Measurements from ENCODE around the gene AGPAT4. TPM values are rescaled to one million over a fixed set of nuclear protein-coding genes. Genes with fewer than 3 reads are reported as not detected.

AGPAT4 gene
- total RNA-seq, 2 experiments from 2014 or later = 0.95 to 1.3 TPM

GRCh38 chr6:161246725-161247124 is 27.1 kb downstream of the AGPAT4 start:
- no peaks in the 10 kb centered on the region for H3K9me2 ChIP-seq (ENCODE audit: insufficient read depth, low read length)
- no peak for DNase-seq (ENCODE audit: low spot score)
- intact Hi-C loops (cut with micrococcal nuclease; ENCODE audit: unreplicated experiment) = no loop called here
- H2AFZ ChIP-seq (ENCODE audit: low read length) = no peak overlapping the region
- no peak overlapping the region for H3K4me3 ChIP-seq (ENCODE audit: low read depth, low read length, poor library complexity, severe bottlenecking)
- H3K9me3 ChIP-seq (ENCODE audit: low read length) = no peaks in the 10 kb centered on the region
- ChIA-PET CTCF (ENCODE audit: unreplicated experiment) (no interaction called here), POLR2A (interaction anchor here (0.6 kb wide), 1 partner anchor 11 kb away, joined by 3 read pairs; no protein-coding TSS in a partner anchor)
- no peaks in the 10 kb centered on the region for H3K36me3 ChIP-seq (ENCODE audit: insufficient read depth, low read length)
- no peaks in the 10 kb centered on the region for H3K79me2 ChIP-seq (ENCODE audit: insufficient read depth, low read depth, low read length)
- H3K27ac ChIP-seq (ENCODE audit: low read depth, low read length, poor library complexity, severe bottlenecking) = no peak overlapping the region
- TF ChIP-seq CTCF (conservative IDR thresholded peaks at IDR 0.05; ENCODE audit: low read length) (no peak), EZH2phosphoT487 (IDR thresholded peaks at IDR 0.05; ENCODE audit: borderline replicate concordance, low read depth, low read length) (no peak)
- H4K20me1 ChIP-seq (ENCODE audit: insufficient read depth, low read length) = no peaks in the 10 kb centered on the region
- BruUV-seq (replicated peaks) = no TSS peak
- no peaks in the 10 kb centered on the region for H3K4me1 ChIP-seq (ENCODE audit: insufficient read depth, low read length, poor library complexity, severe bottlenecking)
- H3K4me2 ChIP-seq (ENCODE audit: low read length) = no peak overlapping the region

GRCh38 chr6:161245363-161245762 is 28.5 kb downstream of the AGPAT4 start:
- intact Hi-C loops (cut with micrococcal nuclease; ENCODE audit: unreplicated experiment) = no loop called here
- ChIA-PET POLR2A (no interaction called here), CTCF (ENCODE audit: unreplicated experiment) (no interaction called here)
- Histone ChIP-seq H3K79me2 (ENCODE audit: insufficient read depth, low read depth, low read length) (no peaks in the 10 kb centered on the region), H3K36me3 (ENCODE audit: insufficient read depth, low read length) (no peaks in the 10 kb centered on the region), H3K9me2 (ENCODE audit: insufficient read depth, low read length) (no peaks in the 10 kb centered on the region), H3K4me3 (ENCODE audit: low read depth, low read length, poor library complexity, severe bottlenecking) (no peak overlapping the region), H4K20me1 (ENCODE audit: insufficient read depth, low read length) (no peaks in the 10 kb centered on the region), H3K27ac (ENCODE audit: low read depth, low read length, poor library complexity, severe bottlenecking) (no peak overlapping the region), H3K9me3 (ENCODE audit: low read length) (no peaks in the 10 kb centered on the region), H3K4me1 (ENCODE audit: insufficient read depth, low read length, poor library complexity, severe bottlenecking) (no peaks in the 10 kb centered on the region), H3K4me2 (ENCODE audit: low read length) (no peak overlapping the region), H2AFZ (ENCODE audit: low read length) (no peak overlapping the region)
- no peak for DNase-seq (ENCODE audit: low spot score)
- no TSS peak for BruUV-seq (replicated peaks)
- TF ChIP-seq CTCF (conservative IDR thresholded peaks at IDR 0.05; ENCODE audit: low read length) = no peak
- no peak for TF ChIP-seq EZH2phosphoT487 (IDR thresholded peaks at IDR 0.05; ENCODE audit: borderline replicate concordance, low read depth, low read length)

GRCh38 chr6:161244725-161245124 is 29.1 kb downstream of the AGPAT4 start:
- ChIA-PET POLR2A (interaction anchor here (0.7 kb wide), 1 partner anchor 51 kb away, joined by 3 read pairs; no protein-coding TSS in a partner anchor), CTCF (ENCODE audit: unreplicated experiment) (no interaction called here)
- H4K20me1 ChIP-seq (ENCODE audit: insufficient read depth, low read length) = no peaks in the 10 kb centered on the region
- H3K4me2 ChIP-seq (ENCODE audit: low read length) = no peak overlapping the region
- no peak overlapping the region for H2AFZ ChIP-seq (ENCODE audit: low read length)
- H3K9me2 ChIP-seq (ENCODE audit: insufficient read depth, low read length) = no peaks in the 10 kb centered on the region
- TF ChIP-seq EZH2phosphoT487 (IDR thresholded peaks at IDR 0.05; ENCODE audit: borderline replicate concordance, low read depth, low read length) (no peak), CTCF (conservative IDR thresholded peaks at IDR 0.05; ENCODE audit: low read length) (no peak)
- intact Hi-C loops (cut with micrococcal nuclease; ENCODE audit: unreplicated experiment) = no loop called here
- no peak overlapping the region for H3K4me3 ChIP-seq (ENCODE audit: low read depth, low read length, poor library complexity, severe bottlenecking)
- no TSS peak for BruUV-seq (replicated peaks)
- H3K79me2 ChIP-seq (ENCODE audit: insufficient read depth, low read depth, low read length) = no peaks in the 10 kb centered on the region
- H3K27ac ChIP-seq (ENCODE audit: low read depth, low read length, poor library complexity, severe bottlenecking) = no peak overlapping the region
- no peaks in the 10 kb centered on the region for H3K36me3 ChIP-seq (ENCODE audit: insufficient read depth, low read length)
- H3K4me1 ChIP-seq (ENCODE audit: insufficient read depth, low read length, poor library complexity, severe bottlenecking) = no peaks in the 10 kb centered on the region
- DNase-seq (ENCODE audit: low spot score) = no peak
- no peaks in the 10 kb centered on the region for H3K9me3 ChIP-seq (ENCODE audit: low read length)
